Epithelial cell of esophagus (primary cell): ENCODE data around the gene CCDC60.

ENCODE experiments used
- DNase-seq: peaks from one replicate; pipeline ENCODE4 v3.0.0; 2010; ENCODE audit warnings: low read depth
- H3K4me3 ChIP-seq: 2 replicates; pipeline ENCODE4 v1.5.1; 2011; ENCODE audit warnings: mild to moderate bottlenecking, low read length, control low read depth
- TF ChIP-seq, protein P1 (sequence below): IDR thresholded peaks from 2 replicates; pipeline ENCODE4 v1.5.1; 2011; ENCODE audit warnings: low read depth, mild to moderate bottlenecking, low read length, control low read depth, inconsistent platforms; ENCODE audit not compliant: insufficient read depth; ENCODE audit errors: missing control alignments

Gene CCDC60

DNA sequence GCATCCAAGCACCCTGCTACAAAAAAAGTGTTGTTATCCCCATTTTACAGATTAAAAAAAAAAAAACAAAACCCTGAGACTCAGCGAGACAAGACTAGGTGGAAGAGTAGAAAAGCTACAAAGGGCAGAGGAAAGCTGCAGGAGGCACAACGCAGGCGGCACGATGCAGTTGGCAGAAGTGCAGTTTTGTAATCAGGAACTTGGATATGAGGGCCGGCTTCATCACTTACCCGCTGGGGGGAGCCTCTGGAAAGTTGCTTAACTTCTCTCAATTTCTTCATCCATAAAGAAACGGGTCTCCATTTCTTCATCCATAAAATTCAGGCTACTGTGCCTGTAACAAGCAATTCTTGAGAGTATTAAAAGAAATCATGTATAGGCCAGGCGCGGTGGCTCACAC lies 33.1 kb upstream of the CCDC60 start:
- no peak for DNase-seq
- H3K4me3 ChIP-seq: no peak overlapping the region
- TF ChIP-seq, protein P1, sequence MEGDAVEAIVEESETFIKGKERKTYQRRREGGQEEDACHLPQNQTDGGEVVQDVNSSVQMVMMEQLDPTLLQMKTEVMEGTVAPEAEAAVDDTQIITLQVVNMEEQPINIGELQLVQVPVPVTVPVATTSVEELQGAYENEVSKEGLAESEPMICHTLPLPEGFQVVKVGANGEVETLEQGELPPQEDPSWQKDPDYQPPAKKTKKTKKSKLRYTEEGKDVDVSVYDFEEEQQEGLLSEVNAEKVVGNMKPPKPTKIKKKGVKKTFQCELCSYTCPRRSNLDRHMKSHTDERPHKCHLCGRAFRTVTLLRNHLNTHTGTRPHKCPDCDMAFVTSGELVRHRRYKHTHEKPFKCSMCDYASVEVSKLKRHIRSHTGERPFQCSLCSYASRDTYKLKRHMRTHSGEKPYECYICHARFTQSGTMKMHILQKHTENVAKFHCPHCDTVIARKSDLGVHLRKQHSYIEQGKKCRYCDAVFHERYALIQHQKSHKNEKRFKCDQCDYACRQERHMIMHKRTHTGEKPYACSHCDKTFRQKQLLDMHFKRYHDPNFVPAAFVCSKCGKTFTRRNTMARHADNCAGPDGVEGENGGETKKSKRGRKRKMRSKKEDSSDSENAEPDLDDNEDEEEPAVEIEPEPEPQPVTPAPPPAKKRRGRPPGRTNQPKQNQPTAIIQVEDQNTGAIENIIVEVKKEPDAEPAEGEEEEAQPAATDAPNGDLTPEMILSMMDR: no peak

DNA sequence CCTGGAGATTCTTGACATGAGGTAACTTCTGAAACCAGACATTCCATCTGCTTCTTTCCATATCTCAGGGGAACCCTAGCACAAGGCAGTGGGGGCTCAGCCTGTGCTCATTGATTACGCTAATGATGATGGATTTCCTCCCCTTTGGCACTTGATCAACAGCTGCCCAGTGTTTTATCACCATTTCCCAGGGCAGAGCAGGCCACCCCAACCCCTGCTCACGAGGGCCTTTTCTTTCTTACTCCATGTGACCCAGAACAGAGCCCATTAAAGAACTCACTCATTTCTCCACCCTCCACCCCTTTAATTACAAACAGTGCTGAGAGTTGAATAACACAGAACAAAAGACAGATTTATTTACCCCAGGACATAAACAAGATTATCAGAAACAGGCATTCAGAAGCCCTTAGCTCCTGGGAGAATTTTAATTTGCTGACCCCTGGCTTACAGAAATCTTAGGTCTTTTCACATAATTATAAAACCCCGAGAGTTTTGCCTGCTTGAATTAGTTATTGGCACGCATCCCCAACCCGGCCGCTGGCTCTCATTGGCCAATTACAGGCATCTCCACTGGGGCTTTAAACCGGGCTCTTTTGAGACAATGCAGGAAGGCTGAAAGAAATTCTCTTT lies 32.0 kb upstream of the CCDC60 start:
- H3K4me3 ChIP-seq: no peak overlapping the region
- no peak for DNase-seq
- TF ChIP-seq, protein P1: no peak

DNA sequence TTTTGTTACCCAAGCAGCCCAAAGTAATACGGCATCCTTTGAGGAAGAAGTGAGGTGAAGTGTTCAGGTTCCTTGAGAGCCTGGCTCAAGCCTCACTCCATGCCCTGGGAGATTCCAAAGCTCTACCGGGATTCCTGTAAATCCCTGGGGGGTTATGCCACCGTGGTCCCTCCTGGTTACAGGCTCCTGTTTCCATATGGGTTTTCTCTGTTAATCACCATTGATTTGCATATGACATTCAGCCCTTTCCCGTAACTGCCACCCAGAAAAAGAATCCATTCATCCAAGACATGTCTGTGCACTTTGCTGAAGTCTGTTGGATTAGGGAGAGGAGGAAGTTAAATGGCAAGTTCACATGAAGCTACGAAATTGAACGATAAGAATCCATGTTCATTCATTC lies 27.9 kb upstream of the CCDC60 start:
- TF ChIP-seq, protein P1: no peak
- no peak for DNase-seq
- no peak overlapping the region for H3K4me3 ChIP-seq

DNA sequence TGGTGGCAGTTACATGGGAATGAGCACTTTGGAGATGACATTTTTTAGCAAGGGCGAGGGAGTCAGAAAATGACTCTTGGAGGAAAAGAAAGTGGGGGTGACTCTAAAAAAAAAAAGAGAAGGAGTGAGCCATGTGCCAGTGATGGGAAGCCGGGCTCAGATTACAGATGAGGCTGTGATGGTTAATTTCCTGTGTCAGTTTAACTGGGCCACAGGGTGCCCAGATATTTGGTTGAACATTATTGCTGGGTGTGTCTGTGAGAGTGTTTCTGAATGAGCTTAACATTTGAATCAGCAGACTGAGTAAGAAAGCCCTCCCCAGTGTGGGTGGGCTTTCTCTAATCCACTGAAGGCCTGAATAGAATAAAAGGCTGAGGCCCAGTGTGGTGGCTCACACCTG lies 26.8 kb upstream of the CCDC60 start:
- no peak overlapping the region for H3K4me3 ChIP-seq
- no peak for DNase-seq
- TF ChIP-seq, protein P1: no peak

DNA sequence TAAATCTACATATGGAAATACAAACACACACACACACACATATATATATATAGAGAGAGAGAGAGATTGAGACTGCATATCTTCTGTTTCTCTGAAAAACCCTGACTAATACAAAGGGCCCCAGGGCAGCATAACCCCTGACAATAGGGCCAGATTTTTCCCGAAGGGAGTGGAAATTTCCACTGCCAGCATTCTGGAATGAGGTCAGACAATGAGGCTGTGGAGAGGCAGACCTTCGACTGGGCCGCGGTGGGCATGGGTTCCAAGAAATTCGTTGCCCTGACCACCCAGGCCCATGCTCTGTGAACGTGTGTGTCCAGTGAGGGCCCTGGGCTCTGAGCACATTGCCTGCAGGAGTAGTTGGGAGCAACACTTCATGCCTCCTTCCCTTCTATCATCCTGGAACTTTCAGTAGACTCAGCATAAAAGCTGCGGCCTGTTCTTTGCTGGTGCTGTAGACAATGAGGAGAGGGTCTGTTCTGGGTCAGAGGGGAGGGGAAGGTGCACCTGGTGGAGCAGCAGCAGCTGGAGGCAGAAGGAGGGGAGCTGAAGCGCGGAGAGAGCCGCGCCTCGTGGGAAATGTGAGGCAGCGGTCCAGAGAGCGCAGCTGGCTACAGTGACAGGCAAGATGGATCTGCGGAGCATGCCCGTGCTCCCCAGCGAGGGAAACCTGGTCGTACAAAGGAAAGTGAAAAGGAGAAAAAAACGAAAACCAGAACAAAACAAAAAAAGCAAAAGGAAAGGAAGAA lies 25.6 kb upstream of the CCDC60 start:
- H3K4me3 ChIP-seq: no peak overlapping the region
- DNase-seq: no peak
- TF ChIP-seq, protein P1: no peak

DNA sequence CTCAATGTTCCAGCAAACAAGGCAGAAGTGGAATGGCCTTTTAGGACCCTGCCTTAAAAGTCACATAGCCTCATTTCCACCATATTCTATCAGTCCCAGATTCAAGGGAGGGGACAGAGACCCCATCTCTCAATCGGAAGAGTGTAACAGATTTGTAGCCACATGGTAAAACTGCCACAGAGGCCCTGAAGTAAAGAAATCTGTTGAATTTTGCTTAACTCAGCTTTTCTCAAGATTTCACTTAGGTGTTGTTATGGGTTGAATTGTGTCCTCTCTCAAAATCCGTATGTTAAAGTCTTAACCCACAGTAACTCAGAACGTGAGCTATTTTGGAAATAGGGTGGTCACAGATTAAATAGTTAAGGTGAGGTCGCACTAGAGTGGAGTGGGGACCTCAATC lies 22.7 kb upstream of the CCDC60 start:
- DNase-seq: no peak
- no peak overlapping the region for H3K4me3 ChIP-seq
- TF ChIP-seq, protein P1: no peak

DNA sequence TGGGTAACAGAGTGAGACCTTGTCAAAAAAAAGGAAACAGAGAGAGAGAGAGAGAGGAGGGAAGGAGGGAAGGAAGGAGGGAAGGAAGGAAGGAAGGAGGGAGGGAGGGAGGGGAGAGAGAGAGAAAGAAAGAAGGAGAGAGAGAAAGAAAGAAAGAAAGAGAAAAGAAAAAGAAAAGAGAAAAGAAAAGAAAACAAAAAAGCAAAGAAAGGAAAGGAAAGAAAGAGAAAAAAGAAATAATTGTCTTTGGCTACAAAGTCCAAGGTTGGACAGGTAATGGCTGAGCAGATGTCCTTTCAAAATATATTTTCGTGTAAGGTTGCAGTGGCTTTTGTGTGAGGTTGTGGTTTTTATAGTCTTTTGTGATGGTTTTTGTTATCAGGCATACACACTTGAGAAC lies 21.6 kb upstream of the CCDC60 start:
- TF ChIP-seq, protein P1: no peak
- DNase-seq: no peak
- no peak overlapping the region for H3K4me3 ChIP-seq
